ENCODE measurements around the gene ALCAM.

The ALCAM gene

DNA sequence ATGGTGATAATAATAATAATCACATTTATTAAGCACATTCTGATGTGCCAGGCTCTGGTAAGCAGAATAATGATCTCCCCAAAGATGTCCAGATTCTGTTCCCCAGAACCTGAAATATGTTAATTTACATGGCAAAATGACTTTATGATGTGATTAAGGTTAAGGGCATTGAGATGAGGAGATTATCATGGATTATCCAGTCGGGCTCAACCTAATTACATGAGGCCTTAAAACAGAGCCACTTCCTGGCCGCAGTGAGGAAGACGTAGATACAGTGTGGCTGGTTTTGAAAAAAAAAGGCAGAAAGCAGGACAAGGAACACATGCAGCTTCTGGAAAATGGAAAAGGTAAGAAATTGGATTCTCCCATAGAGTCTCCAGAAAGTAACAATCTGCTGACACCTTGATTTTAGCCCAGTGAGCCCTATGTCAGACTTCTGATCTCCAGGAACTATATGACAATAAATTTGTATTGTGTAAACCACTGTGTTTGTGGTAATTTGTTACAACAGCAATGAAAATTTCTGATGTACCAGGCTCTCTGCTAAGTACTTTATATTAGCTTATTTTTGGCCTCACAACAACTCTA lies 126.7 kb downstream of the ALCAM start:
- DNase-seq (ENCODE audit: low spot score) = no peak

DNA sequence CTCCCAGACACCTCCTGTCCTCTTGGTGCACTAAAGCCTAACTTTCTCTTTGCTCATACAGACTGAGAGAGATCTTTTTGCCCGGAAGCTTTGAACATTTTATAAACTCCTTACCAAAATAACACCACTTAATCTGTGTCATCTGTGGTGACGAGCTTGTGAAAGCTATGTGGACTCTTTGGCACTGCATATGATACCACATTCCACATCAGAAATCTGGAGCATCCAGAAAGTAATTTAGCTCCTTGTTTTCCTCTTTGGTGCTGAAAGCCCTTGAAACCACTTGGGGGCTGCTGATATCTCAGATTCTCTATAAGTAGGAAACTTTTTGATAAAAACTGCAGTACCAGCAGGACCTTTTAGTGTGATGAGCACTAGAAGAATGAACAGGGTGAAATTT lies 128.3 kb downstream of the ALCAM start:
- no peak for DNase-seq (ENCODE audit: low spot score)

DNA sequence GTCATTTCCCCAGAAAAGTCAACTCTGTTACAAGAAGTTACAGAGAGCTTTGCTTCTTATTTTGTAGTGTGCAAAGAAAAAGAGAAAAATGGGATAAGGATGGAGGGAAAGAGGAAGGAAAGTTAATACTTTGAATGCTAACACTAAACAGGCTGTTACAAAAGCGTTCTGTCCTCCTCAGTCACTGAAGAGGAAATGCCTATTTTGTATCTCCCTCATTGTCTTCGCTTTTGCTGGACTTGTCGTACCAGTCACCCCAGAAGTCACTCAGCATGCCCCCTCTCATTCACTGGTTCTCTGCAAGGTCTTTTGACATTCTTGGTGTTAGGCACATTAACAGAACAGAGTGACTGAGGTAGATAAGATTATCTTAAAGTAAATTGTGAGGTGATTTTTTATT lies 129.6 kb downstream of the ALCAM start:
- DNase-seq (ENCODE audit: low spot score) = peak; percentile 64

DNA sequence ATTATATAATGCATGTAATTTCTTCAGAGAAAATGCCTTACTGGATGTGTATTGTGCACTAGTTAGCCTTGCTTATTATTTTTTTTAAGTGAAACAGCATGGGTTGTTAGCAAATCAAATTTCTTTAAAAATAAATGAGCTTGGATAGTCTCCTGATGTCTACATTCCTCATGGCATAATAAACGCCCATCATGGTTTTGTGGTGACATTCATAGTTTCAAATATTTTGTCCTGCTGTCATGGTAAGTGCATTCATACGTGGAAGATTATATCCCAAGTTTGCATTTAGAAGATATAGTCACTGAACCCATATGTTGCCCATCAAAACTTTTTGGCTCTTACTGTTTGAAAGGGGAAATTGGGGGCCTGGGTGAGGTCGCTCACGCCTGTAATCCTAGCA lies 130.7 kb downstream of the ALCAM start:
- no peak for DNase-seq (ENCODE audit: low spot score)

DNA sequence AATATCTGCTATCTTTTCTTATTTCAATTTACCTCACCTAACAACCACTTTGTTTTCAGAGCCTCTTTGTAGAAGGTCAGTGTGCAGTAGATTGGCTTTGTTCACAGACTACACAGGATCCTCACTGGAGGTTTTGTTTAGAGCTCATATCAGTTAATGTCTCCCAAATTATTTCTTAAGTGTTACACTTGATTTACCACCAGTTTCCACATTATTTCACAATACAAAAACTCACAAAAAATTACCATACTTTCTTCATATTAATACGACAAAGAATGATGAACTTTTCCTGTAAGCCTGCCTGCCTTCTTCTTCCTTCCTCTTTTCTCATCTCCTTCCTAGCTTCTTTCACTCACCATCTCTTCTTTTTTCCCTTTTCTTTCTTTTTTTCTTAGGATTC lies 133.3 kb downstream of the ALCAM start:
- DNase-seq (ENCODE audit: low spot score) = no peak

DNA sequence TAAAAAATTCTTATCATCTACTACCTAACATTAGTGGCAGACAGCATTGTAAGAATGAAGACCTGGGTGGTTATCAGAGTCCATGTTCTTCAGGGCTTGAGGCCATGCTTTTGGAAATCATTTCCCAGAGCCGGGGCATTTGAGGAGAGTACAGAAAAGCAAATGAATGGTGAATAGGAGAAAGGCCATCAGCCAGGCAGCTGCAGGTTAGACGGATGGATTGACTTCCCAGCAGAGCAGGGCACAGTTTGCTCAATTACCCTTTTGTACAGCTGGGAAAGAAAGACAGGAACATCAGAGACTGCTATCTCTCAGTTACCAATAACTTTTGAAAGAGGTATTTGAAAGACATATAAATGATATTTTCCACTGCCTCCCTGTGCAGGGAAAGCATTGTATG lies 135.6 kb downstream of the ALCAM start:
- DNase-seq (ENCODE audit: low spot score) = no peak

DNA sequence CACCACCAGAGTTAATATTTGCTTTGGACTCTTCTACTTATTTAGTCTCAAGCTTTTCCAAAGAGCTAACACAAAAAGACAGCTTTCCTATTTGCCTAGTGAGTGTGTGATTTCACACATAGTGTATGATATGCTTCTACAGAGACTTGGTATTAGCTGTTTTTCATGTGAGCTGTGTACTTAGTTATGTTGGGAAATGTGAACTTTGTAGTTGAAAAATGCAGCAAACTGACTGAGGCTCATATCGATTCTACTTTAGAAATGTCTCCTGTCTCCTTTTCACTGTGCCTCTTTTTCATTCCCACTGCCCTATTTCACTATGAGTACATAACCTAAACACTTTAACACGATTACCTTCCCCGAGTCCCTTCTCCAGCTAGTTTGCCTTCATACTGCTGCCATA lies 136.5 kb downstream of the ALCAM start:
- no peak for DNase-seq (ENCODE audit: low spot score)

DNA sequence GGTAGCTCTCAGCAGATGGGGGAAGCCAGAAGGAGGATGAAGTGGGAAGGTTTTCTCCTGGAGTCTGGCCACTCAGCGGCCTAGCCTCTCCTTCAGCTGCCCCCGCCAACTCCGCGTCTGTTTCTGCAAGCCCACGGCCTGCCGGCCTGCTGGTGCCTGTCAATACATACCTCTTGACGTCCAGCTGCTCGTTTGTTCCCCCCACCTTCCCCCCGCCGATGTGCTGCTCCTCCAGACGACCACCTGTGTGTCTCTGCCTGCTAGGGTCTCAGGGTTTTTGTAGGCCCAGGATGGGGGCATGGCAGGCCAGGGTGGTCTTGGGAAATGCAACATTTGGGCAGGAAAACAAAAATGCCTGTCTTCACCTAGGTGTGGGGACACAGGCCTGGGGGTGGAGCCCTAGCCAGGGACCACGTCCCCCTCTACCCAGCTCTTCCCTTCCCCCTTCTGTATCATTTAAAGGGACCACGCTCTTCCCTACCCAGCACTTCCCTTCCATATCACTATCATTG lies 137.8 kb downstream of the ALCAM start:
- DNase-seq (ENCODE audit: low spot score) = no peak

DNA sequence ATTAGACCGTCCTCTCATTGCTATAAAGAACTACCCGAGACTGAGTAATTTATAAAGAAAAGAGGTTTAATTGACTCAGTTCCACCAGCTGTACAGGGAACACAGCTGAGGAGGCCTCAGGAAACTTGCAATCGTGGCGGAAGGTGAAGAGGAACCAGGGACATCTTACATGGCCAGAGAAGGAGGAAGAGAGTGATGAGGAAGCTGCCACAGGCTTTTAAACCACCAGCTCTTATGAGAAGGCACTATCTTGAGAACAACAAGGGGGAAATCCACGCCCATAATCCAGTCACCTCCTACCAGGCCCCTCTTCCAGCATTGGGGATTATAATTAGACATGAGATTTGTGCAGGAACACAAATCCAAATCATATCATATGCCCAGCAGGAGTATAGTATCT lies 138.5 kb downstream of the ALCAM start:
- no peak for DNase-seq (ENCODE audit: low spot score)

DNA sequence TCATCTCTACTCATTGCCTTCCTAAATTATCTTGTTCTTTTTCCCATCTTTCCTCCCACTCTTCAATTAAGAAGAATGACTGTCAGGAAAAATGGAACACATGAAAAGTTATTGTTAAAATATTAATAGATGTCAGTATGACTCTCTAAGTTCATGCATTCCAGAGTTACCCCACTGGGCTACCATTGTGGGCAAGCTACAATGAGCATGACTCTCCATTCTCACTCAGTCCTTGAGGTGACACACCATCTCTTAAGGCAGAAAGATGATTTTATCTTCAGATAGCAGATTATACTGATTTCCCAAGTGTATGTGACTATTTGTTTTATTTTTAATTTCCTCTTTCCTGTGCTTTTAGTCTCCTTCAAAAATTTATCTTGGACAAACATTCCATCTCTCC lies 144.3 kb downstream of the ALCAM start:
- DNase-seq (ENCODE audit: low spot score) = no peak

DNA sequence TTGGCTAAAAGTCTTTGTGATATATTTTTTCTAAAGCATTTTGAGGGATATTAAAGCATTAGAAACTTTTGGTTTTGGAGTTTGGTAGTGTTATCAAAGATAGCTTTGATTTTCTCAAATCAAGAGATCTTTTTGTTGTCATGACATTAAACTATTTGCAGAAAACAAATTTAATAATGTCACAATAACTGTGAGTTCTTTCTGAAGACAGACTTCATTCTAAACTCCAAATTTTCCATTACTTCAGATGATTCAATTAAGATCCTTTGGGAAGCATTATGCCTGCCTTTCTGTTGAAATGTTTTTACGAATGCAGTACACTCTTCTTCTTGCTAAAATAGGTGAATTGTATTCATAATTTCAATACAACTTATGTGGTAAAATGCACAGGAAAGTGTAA lies 145.4 kb downstream of the ALCAM start:
- DNase-seq (ENCODE audit: low spot score) = no peak

DNA sequence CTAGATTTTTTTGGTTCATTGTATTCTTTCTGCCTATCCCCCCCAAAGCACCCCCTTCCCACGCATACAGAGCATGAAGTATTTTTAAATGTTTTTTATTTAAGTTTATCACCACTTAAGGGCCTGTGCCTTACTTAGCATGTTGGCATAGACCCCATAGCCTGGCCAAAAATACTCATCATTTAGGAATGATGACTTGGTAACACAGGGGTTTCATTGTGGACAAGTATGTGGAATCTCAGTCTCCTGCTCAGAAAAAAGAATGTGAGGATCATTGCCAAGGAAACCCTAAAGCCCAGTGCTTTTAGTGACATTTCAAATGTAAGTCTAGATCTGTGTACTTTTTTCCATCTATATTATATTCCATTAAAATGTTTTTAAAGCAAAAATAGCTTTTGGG lies 146.3 kb downstream of the ALCAM start:
- no peak for DNase-seq (ENCODE audit: low spot score)

DNA sequence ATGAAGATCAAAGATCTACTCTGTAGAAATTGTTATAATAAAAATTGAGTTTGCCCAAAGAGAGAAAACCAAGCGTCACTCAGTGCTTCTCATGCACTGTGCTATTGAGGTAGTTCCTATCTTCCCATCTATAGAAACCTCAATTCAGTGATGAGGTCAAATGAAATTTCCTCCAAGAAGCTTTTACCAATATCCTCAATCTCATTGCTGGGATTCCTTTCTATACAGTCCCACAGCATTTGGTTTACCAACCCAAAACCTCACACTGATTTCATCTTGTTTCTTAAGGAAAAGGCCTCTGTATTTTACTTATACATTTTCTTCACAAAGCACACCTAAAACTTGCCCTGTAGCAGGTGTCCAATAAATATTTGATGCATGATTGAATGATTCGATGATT lies 147.2 kb downstream of the ALCAM start:
- DNase-seq (ENCODE audit: low spot score) = no peak

DNA sequence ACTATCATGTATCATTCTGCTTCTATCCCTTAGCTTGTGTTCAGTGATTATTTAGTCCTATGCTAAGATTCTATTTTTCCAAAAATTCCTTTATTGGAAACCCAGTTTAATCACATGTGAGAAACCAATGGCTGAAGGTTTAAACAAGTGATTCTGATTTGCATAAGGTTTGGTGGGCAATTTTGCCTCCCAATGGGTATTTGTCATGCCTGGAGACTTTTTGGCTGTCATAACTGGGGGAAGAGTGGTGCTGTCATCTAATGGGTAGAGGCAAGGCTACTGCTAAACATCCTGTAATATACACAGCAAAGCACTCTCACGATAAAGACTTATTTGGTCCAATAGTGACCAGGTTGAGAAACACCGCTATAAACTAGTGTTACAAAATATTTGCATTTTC lies 148.7 kb downstream of the ALCAM start:
- no peak for DNase-seq (ENCODE audit: low spot score)

DNA sequence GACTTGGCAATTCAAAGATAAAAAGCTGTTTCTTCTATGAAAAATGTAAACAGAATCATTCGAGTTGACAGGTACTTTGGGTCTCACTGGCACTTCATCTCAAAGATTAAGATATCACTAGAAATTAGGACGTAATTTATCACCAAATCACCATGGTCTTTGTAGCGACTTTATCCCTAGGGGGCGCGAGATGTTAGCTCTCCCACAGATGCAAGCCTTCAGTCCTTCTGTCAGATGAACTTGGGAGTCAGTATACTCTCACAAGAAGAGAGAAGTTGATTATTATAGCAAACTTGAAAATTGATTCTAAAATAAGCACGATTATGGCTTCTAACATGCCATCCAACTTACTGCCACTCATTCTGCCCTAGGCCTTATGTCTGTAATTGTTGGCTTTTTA lies 150.3 kb downstream of the ALCAM start:
- DNase-seq (ENCODE audit: low spot score) = peak; percentile 76

DNA sequence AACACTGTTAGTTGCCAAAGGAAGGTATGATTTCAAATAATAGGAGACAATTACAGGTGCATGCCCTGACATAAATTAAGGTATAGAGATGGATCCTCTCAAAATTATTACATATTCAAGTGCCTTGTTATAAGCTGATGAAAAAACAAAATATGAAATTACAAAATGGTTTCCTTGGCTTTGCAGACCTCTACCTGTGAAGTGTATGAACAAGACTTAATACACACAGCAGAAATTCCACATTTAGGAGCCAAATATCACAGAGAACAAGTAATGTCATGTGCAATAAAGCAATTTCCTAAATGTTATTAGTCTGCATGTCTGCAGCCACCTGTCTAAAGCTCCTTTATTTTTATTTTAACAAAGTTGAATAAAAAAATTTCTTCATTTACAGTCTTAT lies 151.5 kb downstream of the ALCAM start:
- no peak for DNase-seq (ENCODE audit: low spot score)

DNA sequence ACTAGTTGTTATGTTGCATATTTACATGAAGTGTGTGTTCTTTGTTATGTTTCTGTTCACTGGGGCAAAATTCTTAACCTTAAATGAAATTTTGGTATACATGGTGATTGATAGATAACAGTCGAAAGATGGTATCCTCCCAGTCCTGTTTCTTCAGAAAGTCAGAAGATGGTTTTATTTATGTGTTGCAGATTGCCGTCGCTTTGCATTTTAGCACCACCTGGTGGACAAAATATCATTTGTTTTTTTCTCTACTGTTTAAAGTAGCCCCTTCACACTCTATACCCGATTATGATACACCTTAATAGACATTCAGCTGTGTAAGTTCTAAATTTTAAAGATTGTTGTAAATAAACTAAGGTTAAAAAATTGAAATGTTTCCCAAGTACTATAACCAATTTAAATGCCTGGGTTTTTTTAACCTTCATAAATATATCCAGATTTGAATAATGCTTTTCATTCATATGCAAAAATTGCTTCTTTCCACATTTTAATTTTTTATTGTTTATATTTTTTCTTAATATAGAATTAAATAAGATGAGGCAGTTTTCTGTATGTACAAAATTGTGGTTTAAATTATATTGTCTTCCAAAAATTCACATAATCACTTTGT lies 152.2 kb downstream of the ALCAM start:
- peak; percentile 90 for DNase-seq (ENCODE audit: low spot score)

DNA sequence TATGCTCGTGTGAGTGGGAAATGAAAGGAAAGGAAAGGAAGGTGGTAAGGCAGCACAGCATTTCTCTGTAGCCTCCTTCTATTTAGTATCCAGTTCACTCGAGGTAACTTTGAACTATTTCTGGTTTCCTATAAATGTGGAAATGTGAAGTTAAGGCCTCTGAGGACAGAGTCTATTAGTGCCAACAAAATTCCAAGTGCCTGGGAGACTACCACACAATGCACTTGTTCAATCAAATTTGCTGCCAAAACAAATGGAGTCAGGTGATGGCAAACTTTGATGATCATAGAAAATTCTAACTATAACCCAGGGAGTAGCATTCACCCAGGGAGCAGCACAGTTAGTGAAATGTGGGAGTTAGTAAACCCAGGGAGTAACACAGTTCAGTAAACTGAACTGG lies 155.1 kb downstream of the ALCAM start:
- DNase-seq (ENCODE audit: low spot score) = no peak

DNA sequence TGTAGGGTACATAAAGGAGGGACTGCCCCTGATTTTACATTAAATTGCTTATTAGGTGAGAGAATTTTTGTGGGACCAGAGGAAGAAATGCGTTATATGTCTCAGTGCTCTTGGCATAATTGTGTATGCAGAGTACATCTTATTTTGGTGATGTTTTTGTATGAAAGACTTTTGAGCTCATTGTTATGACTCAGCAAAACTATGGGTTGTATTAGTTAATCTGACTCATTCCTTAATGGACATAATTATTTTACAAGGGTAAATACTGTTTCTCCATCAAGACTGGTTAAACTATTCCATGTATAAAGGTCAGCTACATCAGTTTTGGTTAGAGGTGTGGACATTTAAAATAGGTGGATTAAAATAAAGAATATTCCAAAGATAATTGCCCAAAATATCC lies 156.8 kb downstream of the ALCAM start:
- no peak for DNase-seq (ENCODE audit: low spot score)

DNA sequence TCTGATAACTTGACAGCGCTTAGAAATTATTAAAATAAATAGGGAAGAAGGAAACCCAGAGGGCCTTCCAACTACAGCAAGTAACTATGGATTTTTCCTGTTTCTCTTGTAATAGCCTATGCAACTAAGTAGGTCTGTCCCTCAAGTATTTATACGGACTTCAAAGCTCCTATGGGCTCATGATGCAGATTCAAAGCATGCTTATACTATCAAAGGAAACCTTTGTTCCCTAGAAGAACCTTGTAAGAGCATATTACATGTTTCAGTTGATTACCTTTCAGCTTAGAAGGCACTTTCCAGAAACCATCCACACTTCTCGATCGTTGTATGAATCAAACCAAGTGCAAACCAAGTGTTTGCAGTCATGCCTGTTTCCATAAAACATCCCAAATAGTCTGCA lies 158.8 kb downstream of the ALCAM start:
- DNase-seq (ENCODE audit: low spot score) = no peak

DNA sequence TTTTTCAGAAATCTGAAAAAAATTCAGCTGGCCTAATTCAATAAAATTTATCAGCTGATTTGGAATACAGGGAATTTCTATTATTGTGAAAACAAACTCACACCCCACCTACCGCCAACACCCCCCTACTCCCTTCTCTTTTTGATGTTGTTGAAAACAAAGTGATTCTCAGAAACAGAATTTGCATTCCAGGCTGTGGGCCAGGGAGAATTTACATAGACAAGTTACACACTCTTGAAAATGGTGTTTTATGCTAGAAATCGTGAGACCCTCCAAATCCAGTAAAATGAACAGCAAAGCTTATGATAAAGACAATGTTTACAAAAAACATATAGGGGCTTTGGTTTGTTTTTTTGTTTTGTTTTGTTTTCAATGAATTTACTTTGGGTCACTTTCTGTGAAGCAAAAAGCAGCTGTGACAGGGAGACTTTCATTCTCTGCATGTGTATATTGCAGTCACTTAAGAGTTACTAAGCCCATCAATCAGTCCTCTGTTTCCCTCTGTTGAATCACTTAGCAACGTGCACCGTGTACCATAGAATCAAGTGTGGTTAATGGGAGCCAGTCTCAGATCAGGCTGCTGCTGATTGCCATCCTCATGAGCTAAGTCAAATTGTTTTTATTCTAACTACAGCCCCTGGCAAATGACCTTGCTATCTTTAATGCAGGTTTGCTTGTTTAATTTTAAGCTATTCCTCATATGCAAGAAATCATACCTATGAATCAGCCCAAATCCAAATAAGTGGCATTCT lies 159.8 kb downstream of the ALCAM start:
- DNase-seq (ENCODE audit: low spot score) = peak; percentile 81

DNA sequence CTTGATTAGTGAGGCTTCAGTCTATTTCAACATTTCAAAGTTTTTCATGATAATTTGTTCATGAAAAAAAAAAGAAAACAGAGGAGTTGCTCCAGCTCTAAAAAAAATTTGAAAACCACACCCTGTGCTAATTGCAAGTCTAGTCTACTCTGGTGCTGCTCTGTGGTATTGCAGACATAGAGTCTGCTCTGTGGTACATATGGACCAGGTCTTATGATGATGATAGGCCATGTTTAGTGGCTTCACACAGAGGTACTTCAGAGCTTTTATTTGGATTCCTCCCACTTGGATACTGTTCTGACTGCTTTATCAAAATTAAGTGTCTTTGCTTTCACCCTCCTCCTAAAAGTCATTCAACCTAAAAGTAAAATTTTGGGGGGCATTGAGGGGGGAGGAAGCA lies 160.8 kb downstream of the ALCAM start:
- DNase-seq (ENCODE audit: low spot score) = no peak

DNA sequence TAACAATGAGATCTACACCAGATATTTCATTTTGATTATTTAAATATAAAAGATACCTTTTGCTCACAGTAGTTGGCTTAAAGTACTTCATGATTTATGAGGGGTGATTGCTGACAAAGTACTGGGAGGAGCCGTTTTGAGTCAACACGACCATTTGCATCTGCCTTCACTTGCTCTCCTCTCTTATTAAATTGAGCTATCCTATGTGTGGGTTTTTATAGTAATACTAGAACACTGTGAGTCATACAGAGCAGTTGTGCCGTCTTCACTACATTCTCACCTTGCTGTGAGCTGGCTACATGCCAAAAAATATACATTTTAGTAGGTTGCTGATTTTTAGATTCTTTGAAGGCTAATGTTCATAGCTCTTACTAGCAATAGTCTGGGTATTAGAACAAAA lies 161.2 kb downstream of the ALCAM start:
- no peak for DNase-seq (ENCODE audit: low spot score)

DNA sequence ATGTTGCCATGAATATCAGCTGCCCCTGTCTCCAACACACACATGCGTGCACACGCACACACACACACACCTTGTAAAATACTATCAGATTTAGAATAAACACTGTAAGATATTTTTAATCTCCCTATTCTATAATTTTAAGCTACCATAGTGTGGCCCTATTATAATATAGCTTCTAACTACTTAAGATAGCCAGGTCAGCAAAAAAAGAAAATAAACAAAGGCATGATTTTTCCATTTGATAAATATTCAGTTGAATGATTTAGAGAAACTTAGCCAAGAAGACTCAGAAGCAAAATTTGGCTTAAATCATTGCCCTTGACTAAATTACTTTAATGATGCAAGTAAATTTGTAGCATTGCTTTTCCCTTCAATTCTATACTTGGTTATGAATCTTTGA lies 162.2 kb downstream of the ALCAM start:
- no peak for DNase-seq (ENCODE audit: low spot score)
